Erythroblast (primary cell): ENCODE data around the gene HINFP.

ENCODE experiments used
- GATA1 ChIP-seq: IDR thresholded peaks from 2 replicates; pipeline ENCODE4 v1.6.1; 2011; ENCODE audit warnings: low read depth, mild to moderate bottlenecking, control low read depth, low read length, moderate library complexity
- POLR2A ChIP-seq: IDR thresholded peaks from 2 replicates; pipeline ENCODE4 v1.6.1; 2011; ENCODE audit warnings: mild to moderate bottlenecking, low read length

DNA sequence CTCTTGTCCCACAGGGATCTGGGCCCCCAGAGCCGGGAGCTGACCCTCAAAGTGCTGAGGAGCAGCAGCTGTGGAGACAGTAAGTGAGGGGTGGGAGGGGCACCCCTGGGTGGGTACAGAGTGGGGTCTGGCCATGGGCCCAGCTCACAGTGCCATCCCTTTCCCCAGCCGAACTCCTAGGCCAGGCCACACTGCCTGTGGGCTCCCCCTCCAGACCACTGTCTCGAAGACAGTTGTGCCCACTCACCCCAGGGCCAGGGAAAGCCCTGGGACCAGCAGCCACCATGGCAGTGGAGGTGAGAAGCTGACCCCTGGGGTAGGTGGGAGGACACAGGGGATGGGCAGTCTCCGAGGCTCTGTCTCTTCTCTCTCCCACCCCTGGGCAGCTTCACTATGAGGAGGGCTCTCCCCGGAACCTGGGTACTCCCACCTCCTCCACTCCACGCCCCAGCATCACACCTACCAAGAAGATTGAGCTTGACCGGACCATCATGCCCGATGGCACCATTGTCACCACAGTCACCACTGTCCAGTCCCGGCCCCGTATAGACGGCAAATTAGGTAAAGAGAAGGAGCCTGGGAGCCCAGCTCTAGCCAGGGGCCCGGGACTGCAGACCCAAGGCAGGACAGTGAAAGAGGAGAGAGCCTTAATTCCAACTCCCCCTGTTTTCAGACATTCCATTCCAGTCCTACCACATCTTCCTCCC is 8.9 kb upstream of the HINFP start:
- TF ChIP-seq POLR2A (no peak), GATA1 (no peak)
